B cell (primary cell): ENCODE data around the gene RGS17.

ENCODE experiments used
- CTCF ChIP-seq: fragments of 200-600 bp; IDR thresholded peaks from one replicate; pipeline ENCODE4 v1.8.0; 2022; ENCODE audit warnings: antibody characterized with exemption, mild to moderate bottlenecking
- EZH2 ChIP-seq: IDR thresholded peaks from 2 replicates; pipeline ENCODE4 v1.6.1; 2012; ENCODE audit warnings: borderline replicate concordance, low read depth, mild to moderate bottlenecking, moderate library complexity, low read length; ENCODE audit not compliant: insufficient read depth, poor library complexity, severe bottlenecking

- TF ChIP-seq CTCF: no peak
- no peak for TF ChIP-seq EZH2
Measured at GRCh38 chr6:152978058-152978457, 153.0 kb downstream of the RGS17 start.
